B cell (primary cell): Measurements from ENCODE around the gene LPCAT3. TPM values are rescaled to one million over a fixed set of nuclear protein-coding genes. Genes with fewer than 3 reads are reported as not detected.

ENCODE experiments used
- ATAC-seq: fragments of 200-7000 bp; cut with Tn5 transposase; one replicate; pipeline ENCODE4 v1.10.0; 2021; ENCODE audit warnings: low read depth, mild to moderate bottlenecking, moderate number of reproducible peaks, moderate library complexity
- CTCF ChIA-PET: fragments of 350-600 bp; sonication (Branson Sonifier 250); formaldehyde crosslinking; loops from one replicate; lab custom pipeline; 2021; ENCODE audit warnings: antibody characterized with exemption, inconsistent platforms; lab: Charles Lee
- POLR2A ChIA-PET: fragments of 350-600 bp; sonication (Branson Sonifier 250); formaldehyde crosslinking; loops from one replicate; lab custom pipeline; 2021; ENCODE audit warnings: antibody characterized with exemption; lab: Charles Lee
- DNase-seq: peaks from one replicate; pipeline ENCODE4 v3.0.0; 2013
- H2AFZ ChIP-seq: 2 replicates; pipeline ENCODE4 v1.6.1; 2012; ENCODE audit warnings: mild to moderate bottlenecking, low read depth, low read length; ENCODE audit not compliant: insufficient read depth, poor library complexity, severe bottlenecking
- H3K27ac ChIP-seq, 2 donors: 1 replicate in 1 of 2; 2 replicates in 1 of 2; pipeline ENCODE4 v1.5.1; 2012 to 2013; ENCODE audit warnings: low read length in 2 of 2, mild to moderate bottlenecking in 2 of 2, moderate library complexity in 1 of 2
- H3K27me3 ChIP-seq, 4 experiments: fragments of 200-600 bp in 1 of 4; sonication (generic) in 1 of 4; replicated peaks in 1 of 4; 1 replicate in 2 of 4; 2 replicates in 2 of 4; pipeline versions ENCODE4 v1.6.1 to v1.7.0; 2013 to 2016; ENCODE audit warnings: low read length in 3 of 4, mild to moderate bottlenecking in 2 of 4, mixed read lengths in 1 of 4, moderate library complexity in 1 of 4; ENCODE audit not compliant: insufficient read depth in 4 of 4, control insufficient read depth in 3 of 4; ENCODE audit errors: control extremely low read depth in 1 of 4
- H3K36me3 ChIP-seq, 2 experiments: replicated peaks in 1 of 2; 1 replicate in 1 of 2; 2 replicates in 1 of 2; pipeline versions ENCODE4 v1.6.1 to v1.7.1; 2013; ENCODE audit warnings: low read length in 1 of 2; ENCODE audit not compliant: insufficient read depth in 2 of 2, control insufficient read depth in 1 of 2; ENCODE audit errors: control extremely low read depth in 1 of 2, extremely low read depth in 1 of 2
- H3K4me1 ChIP-seq, 2 donors: fragments of 200-600 bp in 1 of 2; sonication (generic) in 1 of 2; 1 replicate in 1 of 2; 2 replicates in 1 of 2; pipeline versions ENCODE4 v1.5.1 to v1.6.1; 2013 to 2017; ENCODE audit warnings: low read length in 2 of 2; ENCODE audit not compliant: control insufficient read depth in 2 of 2, insufficient read depth in 2 of 2
- H3K4me2 ChIP-seq: replicated peaks from 2 replicates; pipeline ENCODE3; 2012; ENCODE audit warnings: mild to moderate bottlenecking, low read depth, low read length; ENCODE audit not compliant: poor library complexity, severe bottlenecking
- H3K4me3 ChIP-seq, 5 experiments: fragments of 200-600 bp in 1 of 5; sonication (generic) in 1 of 5; 1 replicate in 3 of 5; 2 replicates in 2 of 5; pipeline versions ENCODE4 v1.5.1 to v1.7.0; 2011 to 2016; ENCODE audit warnings: low read length in 4 of 5, mild to moderate bottlenecking in 4 of 5, low read depth in 2 of 5, control low read depth in 1 of 5, moderate library complexity in 1 of 5; ENCODE audit not compliant: insufficient read depth in 1 of 5; ENCODE audit errors: control extremely low read depth in 1 of 5, extremely low read depth in 1 of 5
- H3K79me2 ChIP-seq: fragments of 200-600 bp; sonication (generic); one replicate; pipeline ENCODE4 v1.6.0; 2016; ENCODE audit warnings: low read length; ENCODE audit not compliant: control insufficient read depth, insufficient read depth
- H3K9ac ChIP-seq: fragments of 200-600 bp; sonication (generic); 2 replicates; pipeline ENCODE4 v1.6.1; 2017; ENCODE audit warnings: mild to moderate bottlenecking, low read length, moderate library complexity
- H3K9me3 ChIP-seq, 3 donors: one replicate each; pipeline versions ENCODE4 v1.6.1 to v1.7.1; 2013; ENCODE audit warnings: low read length in 2 of 3; ENCODE audit not compliant: control insufficient read depth in 2 of 3, insufficient read depth in 1 of 3; ENCODE audit errors: control extremely low read depth in 1 of 3
- H4K20me1 ChIP-seq: 2 replicates; pipeline ENCODE4 v1.6.0; 2012; ENCODE audit warnings: mild to moderate bottlenecking, low read length; ENCODE audit not compliant: insufficient read depth, control insufficient read depth, poor library complexity, severe bottlenecking
- H3K27ac Mint-ChIP-seq: one replicate; pipeline ENCODE4 v1.8.0; 2021; ENCODE audit warnings: mixed read lengths
- H3K27me3 Mint-ChIP-seq: one replicate; pipeline ENCODE4 v1.8.0; 2021; ENCODE audit warnings: mixed read lengths
- H3K4me1 Mint-ChIP-seq: one replicate; pipeline ENCODE4 v1.8.0; 2021; ENCODE audit warnings: mixed read lengths
- H3K4me3 Mint-ChIP-seq: one replicate; pipeline ENCODE4 v1.8.0; 2021; ENCODE audit warnings: mixed read lengths
- H3K9me3 Mint-ChIP-seq: one replicate; pipeline ENCODE4 v1.8.0; 2022; ENCODE audit warnings: mixed read lengths; ENCODE audit not compliant: insufficient read depth
- CTCF ChIP-seq: fragments of 200-600 bp; IDR thresholded peaks from one replicate; pipeline ENCODE4 v1.8.0; 2022; ENCODE audit warnings: antibody characterized with exemption, mild to moderate bottlenecking
- EZH2 ChIP-seq: IDR thresholded peaks from 2 replicates; pipeline ENCODE4 v1.6.1; 2012; ENCODE audit warnings: borderline replicate concordance, low read depth, mild to moderate bottlenecking, moderate library complexity, low read length; ENCODE audit not compliant: insufficient read depth, poor library complexity, severe bottlenecking
- WGBS: methylation state at CpG from one replicate; pipeline ENCODE4 v1.1.5; 2013; ENCODE audit warnings: missing lambda C conversion rate; ENCODE audit not compliant: insufficient coverage; 5-methylcytosine and 5-hydroxymethylcytosine counted together
- intact Hi-C: fragments of 100-400 bp; cut with micrococcal nuclease; formaldehyde crosslinking; loops from one replicate; pipeline ENCODE4 v1.10.0; 2022
- polyA plus RNA-seq: library from polyadenylated mRNA; depleted of rRNA; stranded (reverse); fragments of >200 nt; gene quantifications from 2 replicates; pipeline ENCODE4 v1.2.3, GENCODE V29; 2012
- total RNA-seq, 2 donors: library from RNA; stranded (reverse); fragments of 120-200 nt in 1 of 2; gene quantifications; 1 replicate in 1 of 2; 2 replicates in 1 of 2; pipeline versions ENCODE4 v1.2.3 to v1.2.4, GENCODE V29; 2013 to 2022

LPCAT3 gene
- total and polyA plus RNA-seq, 2 donors (not counting 1 experiment from before 2014, with no cell fraction given): 17.6 to 26.2 TPM

GRCh38 chr12:7021956-7022355, 3.7 kb upstream of the LPCAT3 start:
- Histone ChIP-seq H3K27ac (no peak overlapping the region), H3K9ac (no peak overlapping the region), H3K9me3 (no peaks in the 10 kb centered on the region), H4K20me1 (no peaks in the 10 kb centered on the region), H3K79me2 (peaks cover 14% of the 10 kb centered on the region), H2AFZ (no peak overlapping the region), H3K4me3 (no peak overlapping the region), H3K36me3 (no peaks in the 10 kb centered on the region), H3K4me2 (no peak overlapping the region), H3K4me1 (peaks cover 7 to 17% of the 10 kb centered on the region in 2 donors), H3K27me3 (no peaks in the 10 kb centered on the region)
- no peak overlapping the region for H3K27ac Mint-ChIP-seq
- no peaks in the 10 kb centered on the region for H3K27me3 Mint-ChIP-seq
- TF ChIP-seq CTCF: no peak
- TF ChIP-seq EZH2: no peak
- 100% methylated on average over 1 of the region's 5 CpGs for WGBS
- H3K4me3 Mint-ChIP-seq: no peak overlapping the region
- peaks cover 9% of the 10 kb centered on the region for H3K4me1 Mint-ChIP-seq
- intact Hi-C loops: no loop called here
- no peaks in the 10 kb centered on the region for H3K9me3 Mint-ChIP-seq
- POLR2A ChIA-PET: no interaction called here
- CTCF ChIA-PET: interaction anchor here (0.5 to 1.8 kb wide), 6 partner anchors 10 to 152 kb away, joined by 3 to 5 read pairs (median 4); no protein-coding TSS in a partner anchor
- no peak for DNase-seq
- ATAC-seq: no peak

- H3K27ac ChIP-seq: peak overlapping the region; percentile 33 to 71
- Mint-ChIP-seq H3K4me3 (peak overlapping the region; percentile 88), H3K4me1 (peaks cover 18% of the 10 kb centered on the region), H3K27ac (peak overlapping the region; percentile 69), H3K9me3 (no peaks in the 10 kb centered on the region), H3K27me3 (no peaks in the 10 kb centered on the region)
- DNase-seq (no peak), ATAC-seq (no peak)
- no peaks in the 10 kb centered on the region for H4K20me1 ChIP-seq
- POLR2A ChIA-PET: interaction anchor here (1.1 to 1.4 kb wide), 3 partner anchors 68 to 75 kb away, joined by 3 to 5 read pairs (median 5); partner anchors contain the start of genes C12orf57, PTPN6 and RNU7-1
- TF ChIP-seq EZH2: no peak
- TF ChIP-seq CTCF: peak; percentile 36
- H3K9ac ChIP-seq: peak overlapping the region; percentile 84
- H3K4me1 ChIP-seq: peaks cover 7 to 17% of the 10 kb centered on the region in 2 donors
- H2AFZ ChIP-seq: peak overlapping the region; percentile 94
- intact Hi-C loops: loop anchor here (2.0 to 5.0 kb wide), 4 partner anchors 73 to 94 kb away; partner anchors contain the start of genes C12orf57 and C1R
- no peaks in the 10 kb centered on the region for H3K36me3 ChIP-seq
- WGBS: 28% methylated on average over 3 of the region's 6 CpGs
- H3K4me2 ChIP-seq: peak overlapping the region; percentile 75
- no peaks in the 10 kb centered on the region for H3K27me3 ChIP-seq
- H3K79me2 ChIP-seq: peaks cover 41% of the 10 kb centered on the region
- peak overlapping the region; percentile 47 to 92 (median 81) for H3K4me3 ChIP-seq
- CTCF ChIA-PET: interaction anchor here (0.7 to 2.3 kb wide), 15 partner anchors 10 to 915 kb away, joined by 3 to 12 read pairs (median 4); partner anchors contain the start of genes C12orf57, C1R, C1RL and RNU7-1
- H3K9me3 ChIP-seq: no peaks in the 10 kb centered on the region
Observed at GRCh38 chr12:7019043-7019569, 830 bp upstream of the LPCAT3 start.
